Natural killer cell (primary cell): ENCODE measurements around the gene CD48. TPM values are rescaled to one million over a fixed set of nuclear protein-coding genes. Genes with fewer than 3 reads are reported as not detected.

Source experiments
- ATAC-seq, 3 donors: fragments of 150-1000 bp in 2 of 3; fragments of 200-7000 bp in 1 of 3; cut with Tn5 transposase; 1 replicate in 1 of 3; 2 replicates in 2 of 3; pipeline ENCODE4 v1.10.0; 2021; ENCODE audit warnings: mild to moderate bottlenecking in 2 of 3, moderate library complexity in 2 of 3
- DNase-seq, 2 donors: peaks; one replicate each; pipeline versions ENCODE4 v3.0.0 to v3.0.0-alpha.2; 2013 to 2021; ENCODE audit warnings: mixed read lengths in 1 of 2
- H3K27ac ChIP-seq: one replicate; pipeline ENCODE4 v1.5.1; 2013; ENCODE audit warnings: mild to moderate bottlenecking, low read length
- H3K27me3 ChIP-seq: one replicate; pipeline ENCODE4 v1.6.1; 2013; ENCODE audit warnings: low read length; ENCODE audit not compliant: control insufficient read depth, insufficient read depth
- H3K36me3 ChIP-seq: one replicate; pipeline ENCODE4 v1.6.1; 2013; ENCODE audit warnings: low read length; ENCODE audit not compliant: control insufficient read depth, insufficient read depth
- H3K4me1 ChIP-seq: one replicate; pipeline ENCODE4 v1.6.1; 2013; ENCODE audit warnings: low read length; ENCODE audit not compliant: control insufficient read depth, insufficient read depth
- H3K4me3 ChIP-seq: one replicate; pipeline ENCODE4 v1.5.1; 2013; ENCODE audit warnings: low read length
- H3K9me3 ChIP-seq: one replicate; pipeline ENCODE4 v1.6.1; 2013; ENCODE audit warnings: low read length; ENCODE audit not compliant: control insufficient read depth, insufficient read depth
- H3K27ac Mint-ChIP-seq, 2 donors: one replicate each; pipeline ENCODE4 v1.8.0; 2022; ENCODE audit warnings: mild to moderate bottlenecking in 2 of 2, mixed read lengths in 2 of 2, moderate library complexity in 1 of 2
- H3K27me3 Mint-ChIP-seq, 2 donors: one replicate each; pipeline ENCODE4 v1.8.0; 2022; ENCODE audit warnings: low read depth in 2 of 2, mixed read lengths in 2 of 2
- H3K36me3 Mint-ChIP-seq: one replicate; pipeline ENCODE4 v1.8.0; 2022; ENCODE audit warnings: mixed read lengths
- H3K4me1 Mint-ChIP-seq, 2 donors: one replicate each; pipeline ENCODE4 v1.8.0; 2022; ENCODE audit warnings: mixed read lengths in 2 of 2
- H3K4me3 Mint-ChIP-seq: one replicate; pipeline ENCODE4 v1.8.0; 2022; ENCODE audit warnings: mild to moderate bottlenecking, moderate library complexity, mixed read lengths
- H3K9me3 Mint-ChIP-seq, 2 donors: one replicate each; pipeline ENCODE4 v1.8.0; 2022; ENCODE audit warnings: mixed read lengths in 2 of 2
- WGBS: methylation state at CpG from one replicate; pipeline ENCODE4 v1.1.7; 2013; ENCODE audit warnings: missing lambda C conversion rate; ENCODE audit not compliant: insufficient coverage; 5-methylcytosine and 5-hydroxymethylcytosine counted together
- intact Hi-C: fragments of 100-400 bp; cut with micrococcal nuclease; formaldehyde crosslinking; loops from one replicate; pipeline ENCODE4 v1.14.2; 2022
- total RNA-seq, 4 donors: library from RNA; stranded (reverse); fragments of 120-200 nt in 1 of 4; gene quantifications; one replicate each; pipeline versions ENCODE4 v1.2.3 to v1.2.4, GENCODE V29; 2013 to 2022
- TF ChIP-seq, protein P1 (sequence below): fragments of 200-600 bp; IDR thresholded peaks from one replicate; pipeline ENCODE4 v1.8.0; 2022; ENCODE audit warnings: antibody characterized with exemption

The CD48 gene
- total RNA-seq, 3 donors from 2014 or later (not counting 1 experiment from before 2014, with no cell fraction given): 213 to 249 (median 223) TPM

DNA sequence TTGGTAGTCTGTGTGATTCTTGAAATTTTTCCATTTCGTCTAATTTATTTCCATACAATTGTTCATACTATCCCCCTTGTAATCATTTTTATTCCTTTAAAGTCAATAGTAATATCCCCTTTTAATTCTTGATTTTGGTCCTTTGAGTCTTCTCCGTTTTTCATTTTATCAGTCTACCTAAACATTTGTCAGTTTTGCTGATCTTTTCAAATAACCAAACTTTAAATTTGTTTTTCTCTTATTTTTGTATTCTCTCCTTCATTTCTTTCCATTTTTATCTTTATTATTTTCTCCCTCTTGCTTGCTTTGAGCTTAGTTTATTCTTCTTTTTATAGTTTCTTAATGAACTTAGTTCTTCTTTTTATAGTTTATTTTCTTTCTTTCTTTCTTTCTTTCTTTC is 43.7 kb downstream of the CD48 start:
- TF ChIP-seq, protein P1, sequence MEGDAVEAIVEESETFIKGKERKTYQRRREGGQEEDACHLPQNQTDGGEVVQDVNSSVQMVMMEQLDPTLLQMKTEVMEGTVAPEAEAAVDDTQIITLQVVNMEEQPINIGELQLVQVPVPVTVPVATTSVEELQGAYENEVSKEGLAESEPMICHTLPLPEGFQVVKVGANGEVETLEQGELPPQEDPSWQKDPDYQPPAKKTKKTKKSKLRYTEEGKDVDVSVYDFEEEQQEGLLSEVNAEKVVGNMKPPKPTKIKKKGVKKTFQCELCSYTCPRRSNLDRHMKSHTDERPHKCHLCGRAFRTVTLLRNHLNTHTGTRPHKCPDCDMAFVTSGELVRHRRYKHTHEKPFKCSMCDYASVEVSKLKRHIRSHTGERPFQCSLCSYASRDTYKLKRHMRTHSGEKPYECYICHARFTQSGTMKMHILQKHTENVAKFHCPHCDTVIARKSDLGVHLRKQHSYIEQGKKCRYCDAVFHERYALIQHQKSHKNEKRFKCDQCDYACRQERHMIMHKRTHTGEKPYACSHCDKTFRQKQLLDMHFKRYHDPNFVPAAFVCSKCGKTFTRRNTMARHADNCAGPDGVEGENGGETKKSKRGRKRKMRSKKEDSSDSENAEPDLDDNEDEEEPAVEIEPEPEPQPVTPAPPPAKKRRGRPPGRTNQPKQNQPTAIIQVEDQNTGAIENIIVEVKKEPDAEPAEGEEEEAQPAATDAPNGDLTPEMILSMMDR: no peak
- H3K27me3 Mint-ChIP-seq: no peaks in the 10 kb centered on the region
- no peaks in the 10 kb centered on the region for H3K9me3 ChIP-seq
- no peak for DNase-seq
- H3K36me3 Mint-ChIP-seq: no peaks in the 10 kb centered on the region
- H3K4me3 Mint-ChIP-seq: no peak overlapping the region
- H3K4me1 ChIP-seq: peaks cover 28% of the 10 kb centered on the region
- H3K4me3 ChIP-seq: no peak overlapping the region
- H3K9me3 Mint-ChIP-seq: no peaks in the 10 kb centered on the region
- ATAC-seq: no peak
- peaks cover 33 to 39% of the 10 kb centered on the region in 2 donors for H3K4me1 Mint-ChIP-seq
- H3K27me3 ChIP-seq: no peaks in the 10 kb centered on the region
- no peaks in the 10 kb centered on the region for H3K36me3 ChIP-seq
- no peak overlapping the region for H3K27ac ChIP-seq
- WGBS: 100% methylated on average over 1 of the region's 2 CpGs
- H3K27ac Mint-ChIP-seq: no peak overlapping the region
- intact Hi-C loops: no loop called here

DNA sequence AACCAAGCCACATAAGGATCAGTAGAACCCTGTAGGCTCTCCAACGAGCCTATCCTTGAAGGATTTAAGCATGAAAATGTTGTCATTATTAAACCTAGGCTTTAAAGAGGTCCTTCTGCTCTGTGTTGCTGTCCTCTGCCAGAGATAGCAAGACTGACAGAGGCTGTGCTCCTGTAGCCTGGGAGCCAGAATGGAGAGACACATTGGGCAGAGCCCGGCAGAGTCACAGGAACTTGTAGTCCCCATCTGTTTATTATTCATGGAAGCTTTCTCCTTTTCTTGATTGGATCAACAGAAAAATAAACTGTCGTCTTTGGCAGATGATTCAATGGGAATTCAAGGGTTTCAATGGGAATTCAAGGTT is 45.6 kb downstream of the CD48 start:
- Mint-ChIP-seq H3K4me1 (peaks cover 34 to 49% of the 10 kb centered on the region in 2 donors), H3K4me3 (no peak overlapping the region), H3K27ac (peak overlapping the region in 1 of 2 donors; percentile 32), H3K9me3 (no peaks in the 10 kb centered on the region), H3K36me3 (no peaks in the 10 kb centered on the region), H3K27me3 (no peaks in the 10 kb centered on the region)
- H3K36me3 ChIP-seq: no peaks in the 10 kb centered on the region
- no peak for DNase-seq
- H3K4me1 ChIP-seq: peaks cover 30% of the 10 kb centered on the region
- H3K4me3 ChIP-seq: no peak overlapping the region
- H3K27ac ChIP-seq: peak overlapping the region; percentile 5
- intact Hi-C loops: no loop called here
- no peaks in the 10 kb centered on the region for H3K9me3 ChIP-seq
- H3K27me3 ChIP-seq: no peaks in the 10 kb centered on the region
- 81% methylated on average over 3 of the region's 3 CpGs for WGBS
- no peak for ATAC-seq
- TF ChIP-seq, protein P1: no peak

DNA sequence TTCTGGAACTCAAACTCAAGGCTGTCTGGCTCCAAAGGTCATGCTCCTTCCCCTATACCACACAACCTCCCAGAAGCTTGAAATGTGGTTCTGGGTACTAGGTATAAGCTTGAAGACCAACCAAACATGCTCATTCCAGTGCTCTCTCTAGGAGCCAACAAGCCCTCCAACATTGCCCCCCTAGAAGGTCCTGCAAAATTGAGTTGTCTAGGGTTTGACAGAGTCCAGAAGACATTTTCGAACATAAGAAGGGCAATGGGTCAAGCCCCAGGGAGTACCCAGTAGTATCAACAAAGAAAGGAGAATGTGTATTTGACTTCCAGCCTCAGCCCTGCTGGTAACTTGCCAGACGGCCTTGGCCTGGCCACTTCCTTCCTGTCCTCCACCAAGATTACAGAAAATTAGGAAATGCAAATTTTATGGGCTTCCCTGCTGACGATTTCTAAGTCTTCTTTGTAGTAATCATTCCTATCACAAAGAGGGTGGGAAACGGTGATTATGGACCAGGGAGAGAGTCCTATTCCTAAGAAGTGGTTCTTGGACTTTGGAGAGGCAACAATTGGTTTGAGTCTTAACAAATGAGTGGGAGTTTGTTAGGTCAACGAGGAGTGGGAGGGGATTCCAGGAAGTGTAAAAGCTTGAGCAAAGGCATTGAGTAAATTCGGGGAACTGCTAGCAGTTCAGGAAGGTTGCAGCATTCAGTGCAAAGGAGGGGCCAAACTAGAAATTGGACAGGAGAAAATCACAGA is 46.1 kb downstream of the CD48 start:
- H3K4me1 Mint-ChIP-seq: peaks cover 34 to 49% of the 10 kb centered on the region in 2 donors
- H3K27me3 Mint-ChIP-seq: no peaks in the 10 kb centered on the region
- 25% methylated on average over 6 of the region's 6 CpGs for WGBS
- Histone ChIP-seq H3K27me3 (no peaks in the 10 kb centered on the region), H3K27ac (peak overlapping the region; percentile 41), H3K4me3 (no peak overlapping the region), H3K36me3 (no peaks in the 10 kb centered on the region), H3K4me1 (peaks cover 30% of the 10 kb centered on the region), H3K9me3 (no peaks in the 10 kb centered on the region)
- ATAC-seq (peak; percentile 44 to 76 (median 55)), DNase-seq (peak in 1 of 2 donors; percentile 59)
- no peaks in the 10 kb centered on the region for H3K36me3 Mint-ChIP-seq
- intact Hi-C loops: no loop called here
- H3K4me3 Mint-ChIP-seq: peak overlapping the region; percentile 21
- peak overlapping the region; percentile 17 to 46 for H3K27ac Mint-ChIP-seq
- no peaks in the 10 kb centered on the region for H3K9me3 Mint-ChIP-seq
- TF ChIP-seq, protein P1: no peak
